ENCODE measurements around the gene SERPINF2.

DNA sequence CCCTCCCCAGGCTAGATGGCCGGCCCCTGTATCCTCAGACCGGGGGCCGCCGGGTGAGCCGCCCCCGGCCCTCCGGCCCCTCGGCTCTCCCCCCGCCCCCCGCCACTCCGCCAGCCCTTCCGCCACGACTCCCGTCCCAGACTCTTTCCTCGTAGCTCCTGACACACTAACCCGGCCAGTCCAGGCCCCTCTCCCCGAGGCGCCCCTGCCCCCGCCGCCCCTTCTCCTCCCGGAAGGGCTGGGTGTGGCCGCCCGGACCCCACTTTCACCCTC, 26.9 kb upstream of the SERPINF2 start:
- TF ChIP-seq, protein P1, sequence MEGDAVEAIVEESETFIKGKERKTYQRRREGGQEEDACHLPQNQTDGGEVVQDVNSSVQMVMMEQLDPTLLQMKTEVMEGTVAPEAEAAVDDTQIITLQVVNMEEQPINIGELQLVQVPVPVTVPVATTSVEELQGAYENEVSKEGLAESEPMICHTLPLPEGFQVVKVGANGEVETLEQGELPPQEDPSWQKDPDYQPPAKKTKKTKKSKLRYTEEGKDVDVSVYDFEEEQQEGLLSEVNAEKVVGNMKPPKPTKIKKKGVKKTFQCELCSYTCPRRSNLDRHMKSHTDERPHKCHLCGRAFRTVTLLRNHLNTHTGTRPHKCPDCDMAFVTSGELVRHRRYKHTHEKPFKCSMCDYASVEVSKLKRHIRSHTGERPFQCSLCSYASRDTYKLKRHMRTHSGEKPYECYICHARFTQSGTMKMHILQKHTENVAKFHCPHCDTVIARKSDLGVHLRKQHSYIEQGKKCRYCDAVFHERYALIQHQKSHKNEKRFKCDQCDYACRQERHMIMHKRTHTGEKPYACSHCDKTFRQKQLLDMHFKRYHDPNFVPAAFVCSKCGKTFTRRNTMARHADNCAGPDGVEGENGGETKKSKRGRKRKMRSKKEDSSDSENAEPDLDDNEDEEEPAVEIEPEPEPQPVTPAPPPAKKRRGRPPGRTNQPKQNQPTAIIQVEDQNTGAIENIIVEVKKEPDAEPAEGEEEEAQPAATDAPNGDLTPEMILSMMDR (IDR thresholded peaks at IDR 0.05): no peak
- TF ChIP-seq POLR2A (IDR thresholded peaks at IDR 0.05): no peak

Measured in breast epithelium (tissue), 3 donors.